Left lung (tissue), 10 donors: ENCODE results near the gene OR52W1. TPM values are rescaled to one million over a fixed set of nuclear protein-coding genes. Genes with fewer than 3 reads are reported as not detected.

Experiments
- ATAC-seq: fragments of 200-7000 bp; cut with Tn5 transposase; one replicate; pipeline ENCODE4 v1.9.1; 2020; ENCODE audit warnings: moderate library complexity
- DNase-seq, 4 donors: peaks; one replicate each; pipeline ENCODE4 v3.0.0-alpha.2; 2013 to 2020
- H3K27ac ChIP-seq, 2 donors: fragments of 200-600 bp; sonication (generic) in 1 of 2; one replicate each; pipeline versions ENCODE4 v1.5.0 to v1.8.0; 2020 to 2021
- H3K27me3 ChIP-seq, 2 donors: fragments of 200-600 bp; sonication (generic) in 1 of 2; one replicate each; pipeline versions ENCODE4 v1.5.0 to v1.8.0; 2020 to 2021
- H3K36me3 ChIP-seq, 2 donors: fragments of 200-600 bp; sonication (generic) in 1 of 2; one replicate each; pipeline versions ENCODE4 v1.5.0 to v1.8.0; 2020 to 2021
- H3K4me1 ChIP-seq, 2 donors: fragments of 200-600 bp; one replicate each; pipeline ENCODE4 v1.8.0; 2021
- H3K4me3 ChIP-seq, 2 donors: fragments of 200-600 bp; sonication (generic) in 1 of 2; one replicate each; pipeline versions ENCODE4 v1.5.0 to v1.8.0; 2020 to 2021; ENCODE audit warnings: mild to moderate bottlenecking in 1 of 2
- H3K9me3 ChIP-seq, 2 donors: fragments of 200-600 bp; sonication (generic) in 1 of 2; one replicate each; pipeline versions ENCODE4 v1.5.0 to v1.8.0; 2020 to 2021
- intact Hi-C, 2 donors: fragments of 100-400 bp; cut with DNase I; formaldehyde crosslinking; loops; one replicate each; pipeline versions ENCODE4 v1.11.2 to v1.14.2; 2022
- polyA plus RNA-seq, 6 donors: library from polyadenylated mRNA; unstranded; fragments of 120-200 nt; gene quantifications; one replicate each; pipeline ENCODE4 v1.2.1, GENCODE V29; 2013; ENCODE audit not compliant: insufficient read length in 6 of 6
- total RNA-seq, 2 donors: library from RNA; stranded (reverse); fragmentation: NEBNext Ultra II Directional; extraction: Animal tissue kit (Norgen Biotek cat#: 25700); gene quantifications; one replicate each; pipeline ENCODE4 v1.2.1, GENCODE V29; 2021
- TF ChIP-seq, protein P1 (sequence below), 2 donors: fragments of 200-600 bp; sonication (generic) in 1 of 2; IDR thresholded peaks; one replicate each; pipeline versions ENCODE4 v1.5.0 to v1.8.0; 2021; ENCODE audit warnings: antibody characterized with exemption in 2 of 2
- donor health status: DM: no; HTN: yes; CAD: no.
- donor health status: DM: no; HTN: no; CAD: no.

OR52W1 gene
- total and polyA plus RNA-seq, 8 donors: 0.24 to 0.29 TPM; not detected in 6

DNA sequence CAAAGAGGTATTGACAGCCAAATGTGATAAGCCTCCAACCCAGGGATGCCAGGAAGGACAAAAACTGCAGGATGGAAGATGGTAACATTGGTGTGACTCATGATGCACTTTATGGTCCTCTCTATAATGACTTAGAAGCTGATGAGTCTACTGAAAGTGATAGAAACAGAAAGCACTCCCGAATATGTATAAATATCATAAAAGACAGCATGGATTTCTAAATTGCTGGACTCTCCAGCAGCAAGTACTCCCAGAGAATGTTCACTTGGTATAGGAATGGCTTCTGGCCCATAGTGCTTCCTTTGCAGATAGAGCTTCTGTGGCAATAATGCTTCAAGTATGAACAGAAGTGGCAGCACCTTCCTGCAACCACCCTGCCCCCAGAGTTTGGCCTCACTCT lies 28.8 kb upstream of the OR52W1 start, which contains the start of gene OR52B2:
Gene OR52B2 (minus strand): TSS at position 101 of the 400 bp plus-strand sequence. CDS start 0 bp downstream, at position 101.
- H3K9me3 ChIP-seq: peaks cover 0 to 2% of the 10 kb centered on the region in 2 donors
- no peak within 1 kb of the TSS for H3K4me3 ChIP-seq
- H3K4me1 ChIP-seq: no peaks in the 10 kb centered on the region
- ATAC-seq (no peak), DNase-seq (no peak)
- no peaks in the 10 kb centered on the region for H3K36me3 ChIP-seq
- TF ChIP-seq, protein P1, sequence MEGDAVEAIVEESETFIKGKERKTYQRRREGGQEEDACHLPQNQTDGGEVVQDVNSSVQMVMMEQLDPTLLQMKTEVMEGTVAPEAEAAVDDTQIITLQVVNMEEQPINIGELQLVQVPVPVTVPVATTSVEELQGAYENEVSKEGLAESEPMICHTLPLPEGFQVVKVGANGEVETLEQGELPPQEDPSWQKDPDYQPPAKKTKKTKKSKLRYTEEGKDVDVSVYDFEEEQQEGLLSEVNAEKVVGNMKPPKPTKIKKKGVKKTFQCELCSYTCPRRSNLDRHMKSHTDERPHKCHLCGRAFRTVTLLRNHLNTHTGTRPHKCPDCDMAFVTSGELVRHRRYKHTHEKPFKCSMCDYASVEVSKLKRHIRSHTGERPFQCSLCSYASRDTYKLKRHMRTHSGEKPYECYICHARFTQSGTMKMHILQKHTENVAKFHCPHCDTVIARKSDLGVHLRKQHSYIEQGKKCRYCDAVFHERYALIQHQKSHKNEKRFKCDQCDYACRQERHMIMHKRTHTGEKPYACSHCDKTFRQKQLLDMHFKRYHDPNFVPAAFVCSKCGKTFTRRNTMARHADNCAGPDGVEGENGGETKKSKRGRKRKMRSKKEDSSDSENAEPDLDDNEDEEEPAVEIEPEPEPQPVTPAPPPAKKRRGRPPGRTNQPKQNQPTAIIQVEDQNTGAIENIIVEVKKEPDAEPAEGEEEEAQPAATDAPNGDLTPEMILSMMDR (IDR thresholded peaks at IDR 0.05): no peak
- no peak within 1 kb of the TSS for H3K27ac ChIP-seq
- no peaks in the 10 kb centered on the region for H3K27me3 ChIP-seq
- intact Hi-C loops: no loop called here

- no peak overlapping the region for H3K4me3 ChIP-seq
- no peak for DNase-seq
- TF ChIP-seq, protein P1 (IDR thresholded peaks at IDR 0.05): no peak
- peaks cover 0 to under 1% of the 10 kb centered on the region in 2 donors for H3K9me3 ChIP-seq
- H3K27me3 ChIP-seq: no peaks in the 10 kb centered on the region
- H3K4me1 ChIP-seq: no peaks in the 10 kb centered on the region
- no peak overlapping the region for H3K27ac ChIP-seq
- ATAC-seq: no peak
- H3K36me3 ChIP-seq: no peaks in the 10 kb centered on the region
- intact Hi-C loops: no loop called here
These were observed 23.6 kb upstream of the OR52W1 start for GRCh38 chr11:6175440-6175839.

- DNase-seq (no peak), ATAC-seq (no peak)
- intact Hi-C loops: no loop called here
- no peak overlapping the region for H3K4me3 ChIP-seq
- H3K9me3 ChIP-seq: no peaks in the 10 kb centered on the region
- no peaks in the 10 kb centered on the region for H3K36me3 ChIP-seq
- no peaks in the 10 kb centered on the region for H3K27me3 ChIP-seq
- TF ChIP-seq, protein P1 (IDR thresholded peaks at IDR 0.05): no peak
- H3K4me1 ChIP-seq: peaks cover 0 to 18% of the 10 kb centered on the region in 2 donors
- peak overlapping the region in 1 of 2 donors; percentile 87 for H3K27ac ChIP-seq
These were observed 7.3 kb upstream of the OR52W1 start for GRCh38 chr11:6191742-6192141.

DNA sequence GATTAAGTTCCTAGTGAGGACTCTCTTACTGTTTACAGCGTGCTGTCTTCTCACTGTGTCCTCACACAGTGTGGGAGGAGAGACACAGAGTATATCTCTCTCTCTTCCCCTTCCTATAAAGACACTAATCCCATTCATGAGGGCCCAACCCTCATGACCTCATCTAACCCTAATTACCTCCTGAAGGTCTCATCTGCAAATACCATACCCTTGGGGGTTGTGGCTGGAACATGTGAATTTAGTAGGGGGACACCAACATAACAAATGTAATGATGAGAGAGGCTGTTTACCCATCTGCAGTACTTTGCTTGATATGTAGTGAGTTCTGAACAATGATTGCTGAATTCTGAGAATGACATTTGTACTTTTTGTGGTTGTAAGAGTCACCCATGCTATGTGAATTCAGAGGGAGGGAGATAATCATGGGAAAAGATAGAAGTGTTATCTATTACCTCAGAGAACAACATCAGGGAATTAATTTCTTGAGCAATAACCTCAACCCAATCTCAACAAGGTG lies 4.9 kb upstream of the OR52W1 start:
- H3K27me3 ChIP-seq: no peaks in the 10 kb centered on the region
- ATAC-seq: peak; percentile 49
- H3K9me3 ChIP-seq: no peaks in the 10 kb centered on the region
- no peaks in the 10 kb centered on the region for H3K36me3 ChIP-seq
- no peak overlapping the region for H3K4me3 ChIP-seq
- no peak for DNase-seq
- intact Hi-C loops: no loop called here
- H3K27ac ChIP-seq: peak overlapping the region in 1 of 2 donors; percentile 39
- peaks cover 0 to 18% of the 10 kb centered on the region in 2 donors for H3K4me1 ChIP-seq
- TF ChIP-seq, protein P1 (IDR thresholded peaks at IDR 0.05): no peak

GRCh38 chr11:6196396-6196795 lies 2.6 kb upstream of the OR52W1 start:
- intact Hi-C loops: no loop called here
- no peak for ATAC-seq

More at GRCh38 chr11:6196396-6196795, 2.6 kb upstream of the OR52W1 start:
- TF ChIP-seq, protein P1 (IDR thresholded peaks at IDR 0.05): no peak
- DNase-seq: no peak
- Histone ChIP-seq H3K27me3 (no peaks in the 10 kb centered on the region), H3K27ac (no peak overlapping the region), H3K9me3 (no peaks in the 10 kb centered on the region), H3K36me3 (no peaks in the 10 kb centered on the region), H3K4me1 (peaks cover 0 to 33% of the 10 kb centered on the region in 2 donors), H3K4me3 (no peak overlapping the region)
